ENCODE data around the gene ACBD6.
"Not testable (repeated sequence)": the region's sequence is repeated elsewhere in the genome, so short reads cannot be mapped to it uniquely, and the experiment has no call there.

Gene ACBD6

DNA sequence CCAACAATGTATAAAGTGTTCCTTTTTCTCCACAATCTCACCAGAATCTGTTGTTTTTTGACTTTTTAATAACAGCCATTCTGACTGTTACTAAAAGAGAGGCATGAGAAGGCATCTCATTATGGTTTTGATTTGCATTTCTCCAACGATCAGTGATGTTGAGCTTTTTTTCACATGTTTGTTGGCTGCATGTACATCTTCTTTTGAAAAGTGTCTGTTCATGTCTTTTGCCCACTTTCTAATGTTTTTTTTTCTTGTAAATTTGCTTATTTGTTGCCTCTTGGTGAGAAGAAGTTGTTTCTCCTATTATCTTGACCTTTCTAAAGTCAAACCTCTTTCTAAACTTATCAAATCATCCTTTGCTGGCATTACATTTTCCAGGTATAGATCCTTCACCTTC, 80.8 kb downstream of the ACBD6 start:
- DNase-seq (ENCODE audit: extremely low read depth in 1 of 2, low read depth in 1 of 2) = no peak

DNA sequence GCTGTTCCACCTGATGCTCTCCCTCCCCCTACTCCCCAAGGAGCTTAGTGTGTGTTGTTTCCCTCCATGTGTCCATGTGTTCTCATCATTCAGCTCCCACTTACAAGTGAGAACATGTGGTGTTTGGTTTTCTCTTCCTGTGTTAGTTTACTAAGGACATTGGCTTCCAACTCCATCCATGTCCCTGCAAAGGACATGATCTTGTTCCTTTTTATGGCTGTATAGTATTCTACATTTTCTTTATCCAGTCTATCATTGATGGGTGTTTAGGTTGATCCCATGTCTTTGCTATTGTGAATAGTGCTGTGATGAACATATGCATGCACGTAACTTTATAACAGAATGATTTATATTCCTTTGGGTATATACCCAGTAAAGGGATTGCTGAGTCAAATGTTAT, 81.2 kb downstream of the ACBD6 start:
- not testable (repeated sequence) for DNase-seq (ENCODE audit: extremely low read depth in 1 of 2, low read depth in 1 of 2)

DNA sequence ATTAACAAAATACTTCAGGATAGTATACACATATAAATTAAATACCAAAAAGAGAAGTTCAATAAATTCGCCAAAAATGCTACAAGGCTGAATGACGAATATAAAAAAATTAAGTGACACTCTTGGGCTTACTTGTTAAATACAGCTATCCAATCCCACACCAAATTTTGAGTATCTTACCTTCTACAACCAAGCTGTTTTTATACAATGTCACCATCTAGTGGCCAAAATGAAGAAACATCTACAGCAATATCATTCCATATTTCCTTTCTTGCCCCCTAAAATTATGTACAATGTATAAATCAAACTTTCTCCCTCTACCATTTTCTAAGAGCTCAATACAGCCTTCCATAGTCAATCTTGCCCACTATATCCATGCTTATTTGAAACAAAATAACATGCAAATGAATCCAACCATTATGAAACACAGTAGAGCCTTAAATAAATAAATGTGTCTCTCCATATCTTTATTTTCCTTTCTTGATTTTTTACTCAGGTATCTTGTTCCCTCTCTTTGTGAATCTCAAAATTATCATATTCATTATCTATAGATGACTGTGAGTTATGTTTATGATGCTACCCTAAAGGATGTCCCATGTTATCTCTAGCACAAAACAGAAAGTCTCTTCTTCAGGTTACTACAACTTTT, 86.3 kb downstream of the ACBD6 start:
- DNase-seq (ENCODE audit: extremely low read depth in 1 of 2, low read depth in 1 of 2) = no peak

DNA sequence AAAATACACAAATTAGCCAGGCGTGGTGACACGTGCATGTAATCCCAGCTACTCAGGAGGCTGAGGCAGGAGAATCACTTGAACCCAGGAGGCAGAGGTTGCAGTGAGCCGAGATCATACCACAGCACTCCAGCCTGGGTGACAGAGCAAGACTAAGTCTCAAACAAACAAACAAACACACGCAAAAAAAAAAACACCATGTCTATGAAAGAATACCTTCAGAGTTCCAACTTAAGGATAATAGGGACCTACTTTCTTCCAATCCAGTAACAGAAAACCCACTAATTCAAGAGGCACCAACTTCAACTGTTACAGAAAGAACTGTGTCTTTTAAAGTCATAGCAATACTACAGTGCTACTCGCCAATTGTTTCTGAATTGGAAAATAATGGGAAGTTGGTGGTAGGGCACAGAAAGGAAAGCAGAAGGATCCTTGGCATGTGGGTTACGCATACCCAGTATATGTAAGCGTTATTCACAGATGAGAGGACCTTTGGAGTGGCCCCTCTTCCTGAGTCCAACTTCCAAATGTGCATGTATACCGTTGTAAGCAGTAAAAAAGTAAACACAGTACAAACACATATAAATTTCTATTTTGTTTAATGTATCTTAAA, 87.0 kb downstream of the ACBD6 start:
- no peak for DNase-seq (ENCODE audit: extremely low read depth in 1 of 2, low read depth in 1 of 2)

DNA sequence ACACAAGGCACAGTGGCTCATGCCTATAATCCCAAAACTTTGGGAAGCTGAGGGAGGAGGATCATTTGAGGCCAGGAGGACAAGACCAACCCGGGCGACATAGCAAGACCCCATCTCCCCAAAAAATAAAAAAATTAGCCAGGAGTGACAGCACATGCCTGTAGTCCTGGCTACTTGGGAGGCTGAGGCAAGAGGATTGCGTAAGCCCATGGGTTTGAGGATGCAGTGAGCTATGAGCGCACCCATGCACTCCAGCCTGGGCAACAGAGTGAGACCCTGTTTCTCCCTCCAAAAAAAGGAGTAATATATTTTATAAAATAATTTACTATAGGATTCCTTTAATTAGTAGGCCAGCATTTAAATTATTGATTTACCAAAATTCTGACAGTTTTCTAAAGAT, 89.8 kb downstream of the ACBD6 start:
- DNase-seq (ENCODE audit: extremely low read depth in 1 of 2, low read depth in 1 of 2) = no peak

DNA sequence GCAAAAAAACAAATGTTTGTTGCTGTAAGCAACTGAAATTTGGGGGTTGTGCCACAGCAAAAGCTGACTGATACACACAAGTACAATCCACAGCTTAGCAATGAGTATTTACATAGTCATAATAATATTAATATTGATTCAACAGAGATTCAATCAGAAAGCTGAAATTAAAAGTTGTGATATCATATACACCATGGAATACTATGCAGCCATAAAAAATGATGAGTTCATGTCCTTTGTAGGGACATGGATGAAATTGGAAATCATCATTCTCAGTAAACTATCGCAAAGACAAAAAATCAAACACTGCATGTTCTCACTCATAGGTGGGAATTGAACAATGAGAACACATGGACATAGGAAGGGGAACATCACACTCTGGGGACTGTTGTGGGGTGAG, 94.2 kb downstream of the ACBD6 start:
- DNase-seq (ENCODE audit: extremely low read depth in 1 of 2, low read depth in 1 of 2) = not testable (repeated sequence)

DNA sequence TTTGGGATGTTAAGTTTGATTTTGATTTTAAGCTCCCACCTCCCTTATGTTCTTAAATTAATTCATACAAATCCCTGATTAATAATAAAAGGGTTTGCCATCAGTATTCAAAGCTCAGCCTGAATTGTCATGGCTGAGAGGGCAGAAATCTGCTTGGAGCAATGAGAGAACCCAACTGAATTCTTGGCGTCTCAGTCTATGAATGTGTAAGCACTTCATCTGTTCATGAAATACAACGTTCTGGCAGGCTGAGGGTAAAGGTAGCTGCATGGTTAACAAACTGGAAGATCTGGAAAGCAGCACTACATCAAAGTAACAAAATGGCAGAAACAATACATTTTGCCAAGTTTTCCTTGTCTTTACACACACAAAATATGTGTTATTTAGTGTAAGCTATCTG, 95.3 kb downstream of the ACBD6 start:
- no peak for DNase-seq (ENCODE audit: extremely low read depth in 1 of 2, low read depth in 1 of 2)

DNA sequence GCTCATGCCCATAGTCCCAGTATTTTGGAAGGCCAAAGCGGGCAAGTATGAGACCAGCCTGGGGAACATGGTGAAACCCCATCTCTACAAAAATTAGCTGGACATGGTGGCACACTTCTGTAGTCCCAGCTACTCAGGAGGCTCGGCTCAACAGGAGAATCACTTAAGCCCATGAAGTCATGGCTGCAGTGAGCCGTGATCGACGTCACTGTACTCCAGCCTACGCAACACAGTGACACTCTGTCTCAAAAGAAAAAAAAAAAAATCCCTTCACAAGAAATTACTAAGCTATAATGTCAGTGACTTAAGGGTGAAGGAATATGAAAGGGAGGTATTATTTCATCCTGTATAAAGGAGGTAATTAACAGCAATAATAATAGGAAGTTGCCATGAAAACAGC, 99.8 kb downstream of the ACBD6 start:
- DNase-seq (ENCODE audit: extremely low read depth in 1 of 2, low read depth in 1 of 2) = no peak

DNA sequence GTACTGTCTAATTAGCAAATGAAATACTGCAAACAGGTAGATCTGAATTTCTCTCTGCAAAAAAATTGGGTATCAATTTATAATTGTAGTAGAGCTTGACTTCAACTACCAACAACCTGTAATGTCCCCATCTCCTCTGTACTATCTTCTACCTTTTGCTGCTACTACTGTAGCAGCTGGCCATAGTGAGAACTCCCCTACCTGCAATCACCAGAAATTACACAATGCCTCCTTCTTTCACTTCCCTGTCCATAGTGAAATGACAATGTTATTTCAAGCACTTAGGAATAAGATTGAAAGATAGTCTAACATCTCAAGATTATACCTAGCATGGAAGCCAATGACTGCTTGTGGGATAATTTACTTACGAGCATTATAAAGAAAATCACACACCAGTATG, 100.4 kb downstream of the ACBD6 start:
- no peak for DNase-seq (ENCODE audit: extremely low read depth in 1 of 2, low read depth in 1 of 2)

DNA sequence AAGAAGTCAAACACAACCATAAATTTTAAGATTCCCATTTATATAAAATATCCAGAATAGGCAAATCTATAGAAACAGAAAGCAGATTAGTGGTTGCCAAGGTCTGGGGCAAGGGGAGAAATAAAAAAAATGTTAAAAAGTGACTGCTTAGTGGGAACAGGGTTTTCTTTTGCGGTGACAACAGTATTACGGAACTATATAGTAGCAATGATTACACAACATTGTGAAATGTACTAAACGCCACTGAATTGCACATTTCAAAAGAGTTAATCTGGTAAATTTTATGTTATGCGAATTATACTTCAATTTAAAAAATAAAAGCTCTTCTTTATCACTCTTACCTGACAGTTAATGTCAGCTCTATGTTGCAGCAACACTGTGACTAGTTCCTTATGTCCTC, 105.2 kb downstream of the ACBD6 start:
- no peak for DNase-seq (ENCODE audit: extremely low read depth in 1 of 2, low read depth in 1 of 2)

DNA sequence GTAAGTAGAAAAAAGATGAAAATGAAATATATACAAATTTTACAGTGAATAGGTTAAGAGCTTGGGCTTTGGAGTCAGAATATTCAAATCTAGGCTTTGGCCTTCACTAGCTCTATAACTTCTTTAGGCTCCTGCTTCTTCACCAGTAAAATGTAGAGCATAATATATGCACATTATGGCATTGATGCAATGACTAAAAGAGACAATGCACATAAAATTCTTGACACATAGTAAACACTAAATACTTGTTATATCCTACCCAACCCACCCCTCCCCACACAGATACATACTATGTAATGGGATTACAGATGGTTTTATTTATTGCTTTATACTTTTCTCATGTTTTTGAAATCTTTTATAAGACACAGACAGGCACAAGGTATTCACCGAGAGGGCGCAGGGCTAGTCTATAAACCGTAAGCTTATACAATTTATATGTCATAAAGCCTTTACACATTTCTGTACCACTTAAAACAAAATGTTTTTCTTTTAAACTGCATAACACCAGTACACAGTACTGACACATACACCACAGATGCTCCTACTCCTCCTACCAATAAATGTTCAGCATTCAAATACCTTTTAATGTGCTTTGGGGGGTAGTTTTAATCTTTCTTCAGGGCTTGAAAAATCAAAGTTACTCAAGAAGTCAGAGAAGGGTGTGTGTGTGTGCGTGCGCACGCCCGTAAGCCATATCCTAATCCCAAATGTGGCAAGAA, 109.8 kb downstream of the ACBD6 start:
- DNase-seq (ENCODE audit: extremely low read depth in 1 of 2, low read depth in 1 of 2) = no peak

DNA sequence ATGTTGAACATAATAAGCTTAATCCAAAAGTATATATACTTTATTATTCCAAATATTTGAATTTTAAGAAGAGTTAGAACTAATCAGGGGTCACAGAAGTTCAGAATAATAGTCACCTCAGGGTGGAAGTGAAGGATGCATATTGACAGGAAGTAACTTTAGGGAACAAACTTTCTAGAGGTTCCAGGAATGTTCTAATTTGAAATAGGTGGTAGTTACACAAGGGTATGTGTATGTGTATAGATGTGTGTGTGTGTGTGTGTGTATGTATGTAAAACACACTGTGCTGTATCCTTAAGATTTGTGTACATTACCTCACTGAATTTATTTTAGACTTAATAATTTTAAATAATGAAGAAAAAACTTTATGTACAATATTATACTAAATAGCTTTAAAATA, 110.4 kb downstream of the ACBD6 start:
- no peak for DNase-seq (ENCODE audit: extremely low read depth in 1 of 2, low read depth in 1 of 2)

DNA sequence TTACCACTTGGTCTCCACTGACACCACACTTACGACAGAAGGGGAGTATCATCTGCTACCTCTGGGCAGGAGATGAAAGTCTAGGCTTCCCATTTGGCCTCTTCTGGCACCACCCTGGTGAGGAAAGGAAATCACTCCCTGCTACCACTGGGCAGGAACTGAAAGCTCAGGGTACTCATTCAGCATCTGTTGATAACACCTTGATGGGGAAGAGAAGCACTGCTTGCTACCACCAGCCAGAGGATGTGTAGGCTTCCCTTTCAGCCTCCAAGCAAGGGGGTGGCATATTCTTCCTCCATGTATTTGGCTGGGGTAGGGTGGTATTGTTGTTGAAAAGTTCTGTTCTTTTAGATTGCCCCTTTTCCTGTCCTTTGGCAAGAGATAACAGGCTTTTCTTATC, 115.0 kb downstream of the ACBD6 start:
- DNase-seq (ENCODE audit: extremely low read depth in 1 of 2, low read depth in 1 of 2) = no peak

DNA sequence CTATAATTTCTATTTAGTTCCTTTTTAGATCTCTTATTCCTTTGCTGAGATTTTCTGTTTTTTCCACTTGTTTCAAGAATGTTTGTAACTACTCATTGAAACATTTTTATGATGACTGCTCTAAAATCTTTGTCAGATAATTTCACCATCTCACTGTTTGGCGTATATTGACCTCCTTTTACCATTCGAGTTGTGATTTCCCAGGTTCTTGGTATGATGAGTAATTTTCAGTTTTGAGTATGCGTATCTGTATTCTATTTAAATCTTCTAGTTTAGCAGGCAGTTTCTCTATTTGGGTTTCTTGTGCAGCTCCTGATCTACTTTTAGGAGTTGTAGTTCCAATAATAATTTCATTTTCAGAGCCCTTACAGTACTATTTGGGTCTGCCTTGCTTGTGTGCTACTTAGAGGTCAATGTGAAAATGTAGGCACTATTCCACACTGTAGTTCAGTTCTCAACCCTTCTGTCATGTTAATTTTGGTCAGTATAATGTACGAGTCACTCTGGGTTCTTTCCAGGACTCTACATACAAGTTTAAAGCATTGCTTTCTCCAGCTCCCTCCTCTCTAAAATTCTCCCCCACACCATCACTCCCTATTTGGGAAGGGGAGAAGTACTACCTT, 115.5 kb downstream of the ACBD6 start:
- DNase-seq (ENCODE audit: extremely low read depth in 1 of 2, low read depth in 1 of 2) = no peak

DNA sequence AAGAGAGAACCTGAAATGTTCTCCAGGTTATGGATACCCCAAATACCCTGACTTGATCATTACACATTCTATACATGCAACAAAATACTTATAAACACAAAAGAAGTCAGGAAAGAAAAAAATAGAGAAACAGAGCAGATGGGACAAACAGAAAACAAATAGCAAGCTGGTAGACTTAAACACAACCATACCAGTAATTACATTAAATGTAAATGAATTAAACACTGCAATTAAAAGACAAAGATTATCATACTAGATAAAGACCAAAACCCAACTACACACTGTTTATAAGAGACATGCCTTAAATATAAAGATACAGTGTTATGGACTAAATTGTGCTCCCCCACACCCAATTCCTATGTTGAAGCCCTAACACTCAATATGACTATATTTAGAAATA, 117.2 kb downstream of the ACBD6 start:
- DNase-seq (ENCODE audit: extremely low read depth in 1 of 2, low read depth in 1 of 2) = no peak

DNA sequence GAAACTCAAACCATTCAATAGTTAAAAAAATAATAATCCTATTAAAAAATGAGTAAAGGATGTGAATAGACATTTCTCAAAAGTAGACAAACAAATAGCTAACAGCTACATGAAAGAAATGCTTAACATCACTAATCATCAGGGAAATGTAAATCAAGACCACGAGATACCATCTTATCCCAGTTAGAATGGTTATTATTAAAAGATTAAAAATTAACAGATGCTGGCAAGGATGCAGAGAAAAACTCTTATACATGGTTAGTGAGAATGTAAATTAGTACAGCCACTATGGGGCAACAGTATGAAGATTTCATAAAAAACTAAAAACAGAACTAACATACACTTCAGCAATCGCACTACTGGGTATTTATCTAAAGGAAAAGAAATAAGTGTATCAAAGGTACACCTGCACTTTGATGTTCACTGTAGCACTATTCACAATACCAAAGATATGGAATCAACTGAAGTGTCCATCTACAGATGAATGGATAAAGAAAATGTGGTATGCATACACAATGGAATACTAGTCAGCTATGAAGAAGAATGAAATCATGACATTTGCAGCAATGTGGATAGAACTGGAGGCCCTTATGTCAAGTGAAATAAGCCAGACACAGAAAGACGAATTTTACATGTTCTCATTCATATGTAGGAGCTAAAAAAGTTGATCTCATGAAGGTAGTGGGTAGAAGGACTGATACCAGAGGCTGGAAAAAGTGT, 117.9 kb downstream of the ACBD6 start:
- no peak for DNase-seq (ENCODE audit: extremely low read depth in 1 of 2, low read depth in 1 of 2)

DNA sequence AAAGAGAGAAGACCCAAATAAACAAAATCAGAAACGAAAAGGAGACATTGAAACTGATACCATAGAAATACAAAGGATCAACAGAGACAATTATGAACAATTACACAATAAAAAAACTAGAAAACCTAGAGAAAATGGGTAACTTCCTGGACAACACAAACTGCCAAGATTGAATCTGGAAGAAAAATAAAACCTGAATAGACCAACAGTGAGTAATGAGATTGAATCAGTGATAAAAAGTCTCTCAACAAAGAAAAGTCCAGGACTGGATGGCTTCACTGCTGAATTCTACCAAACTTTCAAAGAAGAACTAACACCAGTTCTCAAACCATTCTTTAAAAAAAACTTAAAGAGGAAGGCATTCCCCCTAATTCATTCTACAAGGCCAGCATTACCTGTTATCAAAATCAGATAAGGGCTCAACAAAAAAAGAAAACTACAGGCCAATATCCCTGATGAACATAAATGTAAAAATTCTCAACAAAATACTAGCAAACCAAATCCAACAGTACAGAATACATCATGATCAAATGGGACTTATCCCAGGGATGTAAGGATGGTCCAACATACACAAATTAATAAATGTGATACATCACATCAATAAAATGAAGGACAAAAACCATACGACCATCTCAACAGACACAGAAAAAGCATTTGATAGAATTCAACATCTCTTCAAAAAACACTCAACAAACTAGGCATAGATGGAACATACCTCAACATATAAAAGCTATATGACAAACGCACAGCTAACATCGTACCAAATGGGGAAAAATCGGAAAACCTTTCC, 119.9 kb downstream of the ACBD6 start:
- no peak for DNase-seq (ENCODE audit: extremely low read depth in 1 of 2, low read depth in 1 of 2)

DNA sequence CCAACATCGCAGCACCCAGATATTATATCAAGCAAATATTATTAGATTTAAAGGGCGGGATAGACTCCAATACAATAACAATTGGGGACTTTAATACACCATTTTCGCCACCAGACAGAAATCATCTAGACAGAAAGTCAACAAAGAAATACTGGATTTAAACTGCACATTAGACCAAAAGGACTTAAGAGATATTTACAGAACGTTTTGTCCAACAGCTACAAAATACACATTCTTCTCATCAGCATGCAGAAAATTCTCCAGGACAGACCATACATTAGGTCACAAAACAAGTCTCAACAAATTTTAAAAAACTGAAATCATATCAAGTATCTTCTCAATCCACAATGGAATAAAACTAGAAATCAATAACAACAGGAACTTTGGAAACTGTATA, 121.2 kb downstream of the ACBD6 start:
- no peak for DNase-seq (ENCODE audit: extremely low read depth in 1 of 2, low read depth in 1 of 2)

DNA sequence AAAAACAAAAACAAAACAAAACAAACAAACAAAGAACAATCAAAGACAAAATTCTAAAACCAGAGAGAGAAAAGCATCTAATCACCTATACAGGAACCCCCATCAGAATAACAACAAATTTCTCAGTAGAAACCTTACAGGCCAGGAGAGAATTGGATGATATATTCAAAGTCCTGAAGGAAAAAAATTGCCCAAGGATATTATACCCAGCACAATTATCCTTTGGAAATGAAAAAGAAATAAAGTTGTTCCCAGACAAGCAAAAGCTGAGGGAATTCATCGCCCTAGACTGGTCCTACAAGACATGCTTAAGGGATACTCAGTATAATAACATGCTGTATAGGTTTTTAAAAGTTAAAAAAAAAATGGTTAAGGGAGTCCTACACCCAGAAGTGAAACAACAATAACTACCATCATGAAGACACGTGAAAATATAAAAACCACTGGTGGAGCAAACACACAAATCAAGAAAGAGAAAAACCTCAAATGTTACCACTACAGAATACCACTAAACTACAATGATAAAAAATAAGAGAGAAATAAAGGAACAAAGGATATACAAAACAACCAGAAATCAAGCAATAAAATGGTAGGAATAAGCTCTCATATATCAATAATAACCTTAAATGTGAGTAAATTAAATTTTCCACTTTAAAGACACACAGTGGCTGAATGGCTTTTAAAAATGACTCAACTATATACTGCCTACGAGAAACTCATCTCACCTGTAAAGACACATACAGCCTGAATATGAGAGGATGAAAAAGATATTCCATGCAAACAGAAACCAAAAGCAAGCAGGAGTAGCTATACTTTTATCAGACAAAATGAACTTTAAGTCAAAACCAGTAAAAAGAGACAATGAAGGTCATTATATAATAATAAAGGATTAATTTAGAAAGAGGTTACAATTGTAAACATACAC, 121.9 kb downstream of the ACBD6 start:
- no peak for DNase-seq (ENCODE audit: extremely low read depth in 1 of 2, low read depth in 1 of 2)

All from activated CD8-positive, alpha-beta memory T cell treated with anti-CD3 and anti-CD28 coated beads for 1 hour (primary cell).